Astrocyte of the spinal cord (primary cell): ENCODE results near the gene METTL5.

Experiments used
- DNase-seq: peaks from one replicate; pipeline ENCODE4 v3.0.0; 2011; ENCODE audit warnings: low read depth, low spot score
- H3K4me3 ChIP-seq: 2 replicates; pipeline ENCODE4 v1.5.1; 2011; ENCODE audit warnings: low read depth, mild to moderate bottlenecking, low read length, moderate library complexity
- in situ Hi-C: cut with HindIII; loops from 2 replicates; pipeline ENCODE4 v1.10.0; 2017; ENCODE audit warnings: low sequenced_read_pairs
- TF ChIP-seq, protein P1 (sequence below): IDR thresholded peaks from 2 replicates; pipeline ENCODE4 v1.5.1; 2012; ENCODE audit warnings: low read depth, mild to moderate bottlenecking, low read length, inconsistent platforms

METTL5 gene

DNA sequence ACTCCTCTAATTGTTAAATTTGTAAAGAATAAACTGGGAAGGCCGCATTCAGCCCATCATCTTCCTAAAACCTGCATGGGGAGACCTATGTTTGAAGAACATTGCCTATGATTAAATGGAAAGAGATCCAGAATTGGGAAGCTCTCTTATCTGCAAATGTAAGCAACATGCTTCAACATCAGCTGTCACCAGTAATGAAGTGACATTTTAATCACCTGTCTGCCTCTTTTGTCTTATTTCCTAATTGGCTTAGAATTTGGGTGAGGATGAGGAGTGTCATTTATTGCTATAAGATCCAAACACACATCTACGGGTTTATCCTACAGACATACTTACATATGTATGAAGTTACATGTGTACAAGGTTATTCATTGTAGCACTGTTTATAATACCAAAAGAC lies 52.1 kb downstream of the METTL5 start:
- no peak for DNase-seq
- TF ChIP-seq, protein P1, sequence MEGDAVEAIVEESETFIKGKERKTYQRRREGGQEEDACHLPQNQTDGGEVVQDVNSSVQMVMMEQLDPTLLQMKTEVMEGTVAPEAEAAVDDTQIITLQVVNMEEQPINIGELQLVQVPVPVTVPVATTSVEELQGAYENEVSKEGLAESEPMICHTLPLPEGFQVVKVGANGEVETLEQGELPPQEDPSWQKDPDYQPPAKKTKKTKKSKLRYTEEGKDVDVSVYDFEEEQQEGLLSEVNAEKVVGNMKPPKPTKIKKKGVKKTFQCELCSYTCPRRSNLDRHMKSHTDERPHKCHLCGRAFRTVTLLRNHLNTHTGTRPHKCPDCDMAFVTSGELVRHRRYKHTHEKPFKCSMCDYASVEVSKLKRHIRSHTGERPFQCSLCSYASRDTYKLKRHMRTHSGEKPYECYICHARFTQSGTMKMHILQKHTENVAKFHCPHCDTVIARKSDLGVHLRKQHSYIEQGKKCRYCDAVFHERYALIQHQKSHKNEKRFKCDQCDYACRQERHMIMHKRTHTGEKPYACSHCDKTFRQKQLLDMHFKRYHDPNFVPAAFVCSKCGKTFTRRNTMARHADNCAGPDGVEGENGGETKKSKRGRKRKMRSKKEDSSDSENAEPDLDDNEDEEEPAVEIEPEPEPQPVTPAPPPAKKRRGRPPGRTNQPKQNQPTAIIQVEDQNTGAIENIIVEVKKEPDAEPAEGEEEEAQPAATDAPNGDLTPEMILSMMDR: no peak
- no peak overlapping the region for H3K4me3 ChIP-seq
- in situ Hi-C loops: no loop called here

DNA sequence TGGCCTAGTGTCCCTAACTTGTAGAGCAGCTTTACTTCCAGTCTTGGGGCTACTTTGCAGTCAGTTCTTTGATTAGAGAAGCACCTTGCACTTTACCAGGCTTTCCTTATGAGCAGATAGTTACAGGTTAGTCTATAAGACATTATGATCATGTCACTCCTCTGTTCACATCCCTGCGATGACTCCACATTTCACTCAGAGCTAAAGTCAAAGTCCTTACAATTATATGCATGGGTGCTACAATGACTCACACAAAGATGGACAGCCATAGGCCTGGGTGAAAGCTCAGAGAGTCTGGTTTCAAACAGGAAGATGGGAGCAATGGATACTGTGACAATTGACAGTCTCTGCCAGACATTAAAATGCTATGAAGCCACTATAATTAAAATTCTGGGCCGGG lies 53.1 kb downstream of the METTL5 start:
- H3K4me3 ChIP-seq: no peak overlapping the region
- in situ Hi-C loops: no loop called here
- TF ChIP-seq, protein P1: no peak
- no peak for DNase-seq

DNA sequence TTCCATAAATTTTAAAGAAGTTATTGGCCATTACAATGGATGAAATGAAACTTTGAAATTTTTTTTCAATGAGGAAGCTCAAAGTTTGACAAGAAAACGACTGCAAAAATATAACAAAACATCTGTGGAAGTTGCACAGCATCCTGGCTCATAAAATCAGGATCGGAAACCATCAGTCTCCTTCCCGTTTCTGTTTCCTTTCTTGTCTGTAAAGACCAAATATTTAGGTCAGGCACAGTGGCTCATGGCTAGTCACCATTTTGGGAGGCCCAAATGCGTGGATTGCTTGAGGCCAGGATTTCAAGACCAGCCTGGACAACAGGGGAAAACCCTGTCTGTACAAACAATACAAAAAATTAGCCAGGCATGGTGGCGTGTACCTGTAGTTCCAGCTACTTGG lies 53.7 kb downstream of the METTL5 start:
- no peak overlapping the region for H3K4me3 ChIP-seq
- DNase-seq: no peak
- in situ Hi-C loops: no loop called here
- TF ChIP-seq, protein P1: no peak

DNA sequence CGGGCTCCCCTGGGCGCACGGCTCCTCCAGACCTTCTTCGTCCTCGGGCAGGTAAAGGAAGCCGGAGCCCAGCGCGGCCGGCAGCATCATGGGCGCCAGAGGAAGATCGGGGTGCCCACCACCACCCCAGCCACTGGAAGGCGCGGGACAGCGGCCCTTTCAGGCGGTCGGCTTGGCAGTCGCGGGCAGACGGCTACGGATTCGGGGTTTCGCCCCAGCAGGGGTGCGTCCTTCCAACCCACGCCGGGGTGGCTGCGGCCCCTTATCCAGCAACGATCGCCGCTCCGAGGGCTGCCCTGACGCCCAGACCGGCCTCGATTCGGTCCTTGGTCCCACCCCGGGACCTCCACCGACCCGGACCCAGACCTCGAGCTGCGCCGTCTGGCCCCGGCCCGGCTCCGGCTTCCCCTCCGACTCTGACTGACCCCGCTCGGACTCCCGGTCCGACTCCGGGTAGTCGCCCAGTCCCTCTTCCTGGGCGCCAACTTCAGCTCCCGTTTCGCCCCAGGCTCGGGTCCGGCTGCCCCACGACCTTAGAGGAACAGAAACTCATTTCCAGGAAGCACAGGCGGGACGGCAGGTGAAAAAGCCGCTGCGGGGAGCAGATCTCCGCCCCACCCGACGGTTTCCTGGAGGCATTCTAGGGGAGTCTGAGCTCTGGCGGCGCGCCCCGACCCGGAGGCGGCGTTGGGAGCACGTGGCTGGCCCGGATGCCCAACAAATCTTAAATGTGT lies 56.3 kb downstream of the METTL5 start:
- in situ Hi-C loops: no loop called here
- TF ChIP-seq, protein P1: no peak
- peak overlapping the region; percentile 36 for H3K4me3 ChIP-seq
- no peak for DNase-seq

DNA sequence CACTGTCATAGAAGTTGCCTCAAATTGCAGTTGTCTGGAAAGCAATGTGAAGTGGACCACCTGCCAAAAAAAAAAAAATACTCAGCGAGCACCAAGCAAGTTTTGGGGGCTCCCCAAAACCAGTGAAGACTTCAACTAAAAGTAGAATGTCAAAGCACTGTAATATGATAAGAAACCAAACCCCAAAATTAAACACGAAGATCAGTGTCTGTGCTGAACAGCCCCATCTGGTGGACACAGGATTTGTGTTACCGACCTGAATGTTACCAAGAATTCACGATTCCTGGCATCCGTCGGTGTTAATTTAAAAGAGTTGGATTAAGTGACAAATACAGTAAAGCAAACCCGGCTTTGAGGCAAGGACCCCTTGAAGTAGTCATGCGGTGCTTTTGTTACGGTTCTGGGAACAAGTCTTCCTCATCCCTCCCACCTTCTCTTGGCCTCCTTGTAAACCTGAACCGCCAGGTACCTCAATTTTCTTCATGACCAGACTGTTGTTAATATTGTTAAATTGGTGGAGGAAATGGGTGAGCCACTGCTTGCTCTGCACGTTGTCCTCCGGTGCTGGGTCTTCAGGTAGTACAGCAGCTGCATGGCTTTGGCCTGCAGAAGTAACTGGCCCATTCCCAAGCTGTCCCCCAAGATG lies 57.3 kb downstream of the METTL5 start:
- in situ Hi-C loops: no loop called here
- TF ChIP-seq, protein P1: peak; percentile 77
- peak; percentile 54 for DNase-seq
- H3K4me3 ChIP-seq: no peak overlapping the region

DNA sequence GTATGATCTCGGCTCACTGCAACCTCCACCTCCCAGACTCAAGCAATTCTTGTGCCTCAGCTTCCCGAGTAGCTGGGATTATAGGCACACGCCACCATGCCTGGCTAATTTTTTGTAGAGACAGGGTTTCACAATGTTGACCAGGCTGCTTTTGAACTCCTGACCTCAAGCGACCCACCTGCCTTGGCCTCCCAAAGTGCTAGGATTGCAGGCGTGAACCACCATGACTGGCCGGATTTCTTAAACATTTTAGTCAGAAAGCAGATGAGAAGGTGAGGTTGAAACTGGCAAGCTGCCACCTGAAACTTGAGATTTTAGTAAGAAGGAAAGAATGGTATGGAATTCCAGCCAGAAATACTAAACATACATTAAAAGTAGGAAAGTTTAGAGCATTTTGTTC lies 59.2 kb downstream of the METTL5 start:
- in situ Hi-C loops: no loop called here
- peak; percentile 52 for DNase-seq

More for the DNA sequence above, 59.2 kb downstream of the METTL5 start:
- TF ChIP-seq, protein P1: no peak
- H3K4me3 ChIP-seq: no peak overlapping the region
